HL-60 (cell line): ENCODE results near the gene FMN1.

Experiments
- DNase-seq, 2 experiments: peaks; one replicate each; pipeline ENCODE4 v3.0.0-alpha.2; 2010 to 2020; ENCODE audit warnings: low read depth in 1 of 2, low spot score in 1 of 2
- H3K27ac ChIP-seq: fragments of 250-450 bp; sonication (Bioruptor Pico); replicated peaks from 2 replicates; pipeline ENCODE4 v1.5.1; 2020; ENCODE audit warnings: mild to moderate bottlenecking, moderate library complexity
- H3K27me3 ChIP-seq: fragments of 250-450 bp; sonication (Bioruptor Pico); 2 replicates; pipeline ENCODE4 v1.5.1; 2021; ENCODE audit warnings: mild to moderate bottlenecking, moderate library complexity; ENCODE audit not compliant: insufficient read depth, poor library complexity, severe bottlenecking
- H3K4me3 ChIP-seq: replicated peaks from 2 replicates; pipeline ENCODE4 v1.5.1; 2011; ENCODE audit warnings: mild to moderate bottlenecking, control low read depth, low read length; ENCODE audit not compliant: insufficient read depth
- GABPA ChIP-seq: IDR thresholded peaks from 2 replicates; pipeline ENCODE4 v1.6.1; 2012; ENCODE audit warnings: low read depth
- POLR2AphosphoS5 ChIP-seq: IDR thresholded peaks from 2 replicates; pipeline ENCODE4 v1.6.1; 2012; ENCODE audit warnings: low read depth
- SPI1 ChIP-seq: IDR thresholded peaks from 2 replicates; pipeline ENCODE4 v1.6.1; 2012; ENCODE audit warnings: low read depth, mild to moderate bottlenecking, borderline replicate concordance
- TF ChIP-seq, protein P1 (sequence below): IDR thresholded peaks from 2 replicates; pipeline ENCODE4 v1.6.1; 2012; ENCODE audit warnings: low read depth; ENCODE audit not compliant: insufficient replicate concordance
- TF ChIP-seq, protein P2 (sequence below): IDR thresholded peaks from one replicate; pipeline ENCODE4 v1.5.1; 2011; ENCODE audit warnings: low read length, control low read depth, inconsistent platforms; ENCODE audit not compliant: insufficient read depth

FMN1 gene

DNA sequence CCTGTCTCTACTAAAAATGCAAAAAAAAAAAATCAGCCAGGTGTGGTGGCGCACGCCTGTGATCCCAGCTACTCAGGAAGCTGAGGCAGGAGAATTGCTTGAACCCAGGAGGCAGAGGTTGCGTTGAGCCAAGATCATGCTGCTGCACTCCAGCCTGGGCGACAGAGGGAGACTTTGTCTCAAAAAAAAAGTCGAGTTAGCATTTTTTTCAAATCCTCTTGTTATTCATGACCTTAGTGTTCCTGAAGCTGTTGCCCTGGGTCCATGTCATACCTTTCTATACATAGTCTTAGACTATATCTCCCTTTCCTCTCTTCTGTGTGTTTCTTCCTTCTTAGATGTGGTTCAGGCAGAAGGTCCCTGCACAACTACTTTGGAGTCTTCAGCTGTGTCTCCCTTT, 6.4 kb downstream of the FMN1 start:
- TF ChIP-seq GABPA (no peak), SPI1 (no peak), POLR2AphosphoS5 (no peak)
- TF ChIP-seq, protein P1, sequence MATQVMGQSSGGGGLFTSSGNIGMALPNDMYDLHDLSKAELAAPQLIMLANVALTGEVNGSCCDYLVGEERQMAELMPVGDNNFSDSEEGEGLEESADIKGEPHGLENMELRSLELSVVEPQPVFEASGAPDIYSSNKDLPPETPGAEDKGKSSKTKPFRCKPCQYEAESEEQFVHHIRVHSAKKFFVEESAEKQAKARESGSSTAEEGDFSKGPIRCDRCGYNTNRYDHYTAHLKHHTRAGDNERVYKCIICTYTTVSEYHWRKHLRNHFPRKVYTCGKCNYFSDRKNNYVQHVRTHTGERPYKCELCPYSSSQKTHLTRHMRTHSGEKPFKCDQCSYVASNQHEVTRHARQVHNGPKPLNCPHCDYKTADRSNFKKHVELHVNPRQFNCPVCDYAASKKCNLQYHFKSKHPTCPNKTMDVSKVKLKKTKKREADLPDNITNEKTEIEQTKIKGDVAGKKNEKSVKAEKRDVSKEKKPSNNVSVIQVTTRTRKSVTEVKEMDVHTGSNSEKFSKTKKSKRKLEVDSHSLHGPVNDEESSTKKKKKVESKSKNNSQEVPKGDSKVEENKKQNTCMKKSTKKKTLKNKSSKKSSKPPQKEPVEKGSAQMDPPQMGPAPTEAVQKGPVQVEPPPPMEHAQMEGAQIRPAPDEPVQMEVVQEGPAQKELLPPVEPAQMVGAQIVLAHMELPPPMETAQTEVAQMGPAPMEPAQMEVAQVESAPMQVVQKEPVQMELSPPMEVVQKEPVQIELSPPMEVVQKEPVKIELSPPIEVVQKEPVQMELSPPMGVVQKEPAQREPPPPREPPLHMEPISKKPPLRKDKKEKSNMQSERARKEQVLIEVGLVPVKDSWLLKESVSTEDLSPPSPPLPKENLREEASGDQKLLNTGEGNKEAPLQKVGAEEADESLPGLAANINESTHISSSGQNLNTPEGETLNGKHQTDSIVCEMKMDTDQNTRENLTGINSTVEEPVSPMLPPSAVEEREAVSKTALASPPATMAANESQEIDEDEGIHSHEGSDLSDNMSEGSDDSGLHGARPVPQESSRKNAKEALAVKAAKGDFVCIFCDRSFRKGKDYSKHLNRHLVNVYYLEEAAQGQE, result no peak
- Histone ChIP-seq H3K4me3 (no peak overlapping the region), H3K27ac (no peak overlapping the region), H3K27me3 (peaks cover 2% of the 10 kb centered on the region)
- DNase-seq, result no peak

DNA sequence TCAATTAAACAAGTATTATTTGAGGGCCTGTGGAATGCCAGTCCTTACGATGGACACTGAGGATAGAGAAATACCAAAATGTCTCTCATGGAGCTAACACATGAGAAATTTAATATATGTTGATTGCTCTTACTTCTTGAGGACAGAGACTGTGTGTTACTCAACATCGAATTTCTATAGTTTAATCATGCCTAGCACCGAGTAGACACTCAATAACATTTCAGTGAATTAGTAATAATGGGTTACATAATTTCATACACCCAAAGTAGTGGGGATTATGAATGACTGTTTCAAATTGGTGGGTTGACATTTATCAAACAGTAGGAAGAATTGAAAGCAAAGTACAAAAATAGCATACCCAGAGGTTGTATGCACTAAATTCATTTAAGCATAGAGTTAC, 11.2 kb downstream of the FMN1 start:
- no peak for DNase-seq
- Histone ChIP-seq H3K4me3 (no peak overlapping the region), H3K27ac (no peak overlapping the region), H3K27me3 (peaks cover 5% of the 10 kb centered on the region)
- no peak for TF ChIP-seq SPI1
- TF ChIP-seq POLR2AphosphoS5, result no peak
- TF ChIP-seq, protein P1, result no peak
- TF ChIP-seq GABPA, result no peak
- TF ChIP-seq, protein P2, sequence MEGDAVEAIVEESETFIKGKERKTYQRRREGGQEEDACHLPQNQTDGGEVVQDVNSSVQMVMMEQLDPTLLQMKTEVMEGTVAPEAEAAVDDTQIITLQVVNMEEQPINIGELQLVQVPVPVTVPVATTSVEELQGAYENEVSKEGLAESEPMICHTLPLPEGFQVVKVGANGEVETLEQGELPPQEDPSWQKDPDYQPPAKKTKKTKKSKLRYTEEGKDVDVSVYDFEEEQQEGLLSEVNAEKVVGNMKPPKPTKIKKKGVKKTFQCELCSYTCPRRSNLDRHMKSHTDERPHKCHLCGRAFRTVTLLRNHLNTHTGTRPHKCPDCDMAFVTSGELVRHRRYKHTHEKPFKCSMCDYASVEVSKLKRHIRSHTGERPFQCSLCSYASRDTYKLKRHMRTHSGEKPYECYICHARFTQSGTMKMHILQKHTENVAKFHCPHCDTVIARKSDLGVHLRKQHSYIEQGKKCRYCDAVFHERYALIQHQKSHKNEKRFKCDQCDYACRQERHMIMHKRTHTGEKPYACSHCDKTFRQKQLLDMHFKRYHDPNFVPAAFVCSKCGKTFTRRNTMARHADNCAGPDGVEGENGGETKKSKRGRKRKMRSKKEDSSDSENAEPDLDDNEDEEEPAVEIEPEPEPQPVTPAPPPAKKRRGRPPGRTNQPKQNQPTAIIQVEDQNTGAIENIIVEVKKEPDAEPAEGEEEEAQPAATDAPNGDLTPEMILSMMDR, result no peak

DNA sequence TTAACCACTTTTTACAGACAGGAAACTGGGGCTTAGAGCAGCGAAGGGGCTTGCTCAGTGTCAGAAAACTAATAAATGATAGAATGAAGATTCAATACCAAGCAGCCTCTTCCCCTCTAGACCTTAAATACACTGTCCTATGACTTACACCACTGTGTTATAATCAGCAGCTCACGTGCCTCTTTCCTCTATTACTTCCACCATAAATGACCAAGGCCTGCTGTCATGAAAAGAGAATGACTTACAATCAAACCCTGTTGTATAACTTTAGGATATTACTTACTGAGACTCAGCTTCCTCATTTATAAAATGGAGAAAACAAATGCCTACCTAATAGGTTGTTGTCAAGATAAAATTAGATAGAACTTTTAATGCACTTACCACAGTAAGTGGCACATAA, 11.6 kb downstream of the FMN1 start:
- H3K27me3 ChIP-seq, result peaks cover 5% of the 10 kb centered on the region
- no peak for DNase-seq
- H3K27ac ChIP-seq, result no peak overlapping the region
- TF ChIP-seq, protein P2, result no peak
- no peak for TF ChIP-seq GABPA
- TF ChIP-seq, protein P1, result no peak
- no peak for TF ChIP-seq SPI1
- TF ChIP-seq POLR2AphosphoS5, result no peak
- H3K4me3 ChIP-seq, result no peak overlapping the region
